OCI-LY7 (cell line): ENCODE results near the gene CLEC5A.

Source experiments
- EZH2phosphoT487 ChIP-seq: fragments of 200-600 bp; sonication (generic); IDR thresholded peaks from 2 replicates; pipeline ENCODE4 v1.6.1; 2018; ENCODE audit warnings: low read depth, borderline replicate concordance, mild to moderate bottlenecking, mixed run types, antibody characterized with exemption, low read length, moderate library complexity, mixed read lengths
- TF ChIP-seq, protein P1 (sequence below): fragments of 200-600 bp; sonication (generic); conservative IDR thresholded peaks from 2 replicates; pipeline ENCODE4 v1.5.1; 2014; ENCODE audit warnings: mild to moderate bottlenecking, antibody characterized with exemption, low read length, moderate library complexity, mixed read lengths

DNA sequence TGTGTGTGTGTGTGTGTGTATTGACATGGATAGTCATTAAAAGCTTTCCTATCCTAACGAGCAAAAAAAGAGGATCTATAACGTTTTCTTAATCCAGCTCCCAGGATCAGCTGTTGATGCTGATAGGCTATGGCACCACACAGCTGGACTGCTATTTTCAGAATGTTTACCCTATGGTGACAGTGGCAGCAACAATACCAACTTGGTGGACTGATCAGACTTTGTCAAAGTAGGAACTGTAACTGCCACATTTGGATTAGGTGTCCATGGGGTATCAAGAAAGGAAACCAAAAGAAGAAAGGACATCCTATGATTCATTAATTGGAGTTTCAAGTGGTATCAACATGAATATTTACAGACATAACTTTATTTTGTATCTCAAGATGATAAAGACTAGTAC is 2.7 kb upstream of the CLEC5A start:
- TF ChIP-seq, protein P1, sequence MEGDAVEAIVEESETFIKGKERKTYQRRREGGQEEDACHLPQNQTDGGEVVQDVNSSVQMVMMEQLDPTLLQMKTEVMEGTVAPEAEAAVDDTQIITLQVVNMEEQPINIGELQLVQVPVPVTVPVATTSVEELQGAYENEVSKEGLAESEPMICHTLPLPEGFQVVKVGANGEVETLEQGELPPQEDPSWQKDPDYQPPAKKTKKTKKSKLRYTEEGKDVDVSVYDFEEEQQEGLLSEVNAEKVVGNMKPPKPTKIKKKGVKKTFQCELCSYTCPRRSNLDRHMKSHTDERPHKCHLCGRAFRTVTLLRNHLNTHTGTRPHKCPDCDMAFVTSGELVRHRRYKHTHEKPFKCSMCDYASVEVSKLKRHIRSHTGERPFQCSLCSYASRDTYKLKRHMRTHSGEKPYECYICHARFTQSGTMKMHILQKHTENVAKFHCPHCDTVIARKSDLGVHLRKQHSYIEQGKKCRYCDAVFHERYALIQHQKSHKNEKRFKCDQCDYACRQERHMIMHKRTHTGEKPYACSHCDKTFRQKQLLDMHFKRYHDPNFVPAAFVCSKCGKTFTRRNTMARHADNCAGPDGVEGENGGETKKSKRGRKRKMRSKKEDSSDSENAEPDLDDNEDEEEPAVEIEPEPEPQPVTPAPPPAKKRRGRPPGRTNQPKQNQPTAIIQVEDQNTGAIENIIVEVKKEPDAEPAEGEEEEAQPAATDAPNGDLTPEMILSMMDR = no peak
- no peak for TF ChIP-seq EZH2phosphoT487
